HCT116 (cell line): ENCODE measurements around the gene TNFRSF21. TPM values are rescaled to one million over a fixed set of nuclear protein-coding genes. Genes with fewer than 3 reads are reported as not detected.

ENCODE experiments used
- ATAC-seq: fragments of 200-7000 bp; cut with Tn5 transposase; 2 replicates; pipeline ENCODE4 v1.9.1; 2020; ENCODE audit warnings: mild to moderate bottlenecking, moderate library complexity
- BruUV-seq: library from RNA; stranded (reverse); fragments of 400-500 nt; replicated peaks from 2 replicates; lab custom pipeline; 2021; lab: Mats Ljungman, UMichigan
- CTCF ChIA-PET: fragments of 300-600 bp; sonication (Branson Sonifier 250); formaldehyde crosslinking; loops from one replicate; lab custom pipeline; 2021; ENCODE audit warnings: antibody characterized with exemption; lab: Charles Lee
- POLR2A ChIA-PET: fragments of 300-600, 350-600 bp; sonication (Branson Sonifier 250); formaldehyde crosslinking; loops from one replicate; lab custom pipeline; 2021; ENCODE audit warnings: antibody characterized with exemption; lab: Charles Lee
- RAD21 ChIA-PET, 2 experiments: fragments of 300-600 bp; sonication (Branson Sonifier 250); formaldehyde crosslinking; loops; one replicate each; lab custom pipeline; 2023; ENCODE audit warnings: low total read pairs in 2 of 2; ENCODE audit not compliant: uncharacterized antibody in 2 of 2, unreplicated experiment in 2 of 2, low non-redundant PET in 1 of 2; lab: Charles Lee
- DNase-seq: peaks from one replicate; pipeline ENCODE4 v3.0.0-alpha.2; 2010; ENCODE audit warnings: low read depth, low spot score
- H2AFZ ChIP-seq: fragments of 200-600 bp; shearing (Covaris generic), sonication (generic); 2 replicates; pipeline ENCODE4 v1.6.1; 2017; ENCODE audit warnings: low read depth, mixed run types, mixed read lengths, antibody characterized with exemption, low read length; ENCODE audit not compliant: poor library complexity, severe bottlenecking
- H3K27ac ChIP-seq: 2 replicates; pipeline ENCODE4 v1.5.1; 2012; ENCODE audit warnings: low read depth, low read length
- H3K27me3 ChIP-seq: fragments of 200-600 bp; sonication (generic); 2 replicates; pipeline ENCODE4 v1.6.1; 2016; ENCODE audit warnings: mixed run types, low read length, mixed read lengths; ENCODE audit not compliant: insufficient read depth
- H3K36me3 ChIP-seq, 2 experiments: fragments of 200-500 bp in 1 of 2; fragments of 200-600 bp in 1 of 2; sonication (Bioruptor generic) in 1 of 2; sonication (generic) in 1 of 2; 2 replicates each; pipeline versions ENCODE4 v1.5.1 to v1.6.1; 2014 to 2016; ENCODE audit warnings: low read length in 2 of 2, inconsistent platforms in 1 of 2, mixed read lengths in 1 of 2, mixed run types in 1 of 2; ENCODE audit not compliant: insufficient read depth in 2 of 2, control insufficient read depth in 1 of 2
- H3K4me1 ChIP-seq, 2 experiments: fragments of 200-600 bp in 1 of 2; sonication (generic) in 1 of 2; 2 replicates each; pipeline versions ENCODE4 v1.5.1 to v1.6.1; 2012 to 2017; ENCODE audit warnings: low read length in 2 of 2, inconsistent platforms in 1 of 2, mild to moderate bottlenecking in 1 of 2, mixed read lengths in 1 of 2, mixed run types in 1 of 2, moderate library complexity in 1 of 2; ENCODE audit not compliant: insufficient read depth in 2 of 2, control insufficient read depth in 1 of 2
- H3K4me2 ChIP-seq: fragments of 200-600 bp; sonication (generic); 2 replicates; pipeline ENCODE4 v1.6.1; 2017; ENCODE audit warnings: mixed run types, low read length, mixed read lengths
- H3K4me3 ChIP-seq, 2 experiments: fragments of 200-600 bp in 1 of 2; sonication (generic) in 1 of 2; replicated peaks in 1 of 2; 2 replicates each; pipeline ENCODE4 v1.5.1; 2011 to 2016; ENCODE audit warnings: low read length in 2 of 2, control low read depth in 1 of 2, low read depth in 1 of 2, mild to moderate bottlenecking in 1 of 2, mixed read lengths in 1 of 2, mixed run types in 1 of 2
- H3K79me2 ChIP-seq: fragments of 200-600 bp; sonication (generic); 2 replicates; pipeline ENCODE4 v1.6.1; 2017; ENCODE audit warnings: mild to moderate bottlenecking, mixed run types, low read length, moderate library complexity, mixed read lengths; ENCODE audit not compliant: insufficient read depth
- H3K9ac ChIP-seq: fragments of 200-600 bp; sonication (generic); 2 replicates; pipeline ENCODE4 v1.6.1; 2016; ENCODE audit warnings: low read length, mixed read lengths
- H3K9me2 ChIP-seq: fragments of 200-600 bp; sonication (generic), shearing (Covaris generic); 2 replicates; pipeline ENCODE4 v1.6.1; 2017; ENCODE audit warnings: mixed run types, mild to moderate bottlenecking, moderate library complexity; ENCODE audit not compliant: insufficient read depth
- H3K9me3 ChIP-seq, 2 experiments: fragments of 200-500 bp in 1 of 2; fragments of 200-600 bp in 1 of 2; sonication (Bioruptor generic) in 1 of 2; sonication (generic) in 1 of 2; 2 replicates each; pipeline ENCODE4 v1.6.1; 2014 to 2017; ENCODE audit warnings: low read length in 2 of 2, mixed read lengths in 2 of 2, inconsistent platforms in 1 of 2, low read depth in 1 of 2, mild to moderate bottlenecking in 1 of 2, mixed run types in 1 of 2, moderate library complexity in 1 of 2; ENCODE audit not compliant: control insufficient read depth in 1 of 2, insufficient read depth in 1 of 2
- H4K20me1 ChIP-seq: fragments of 200-600 bp; sonication (generic), shearing (Covaris generic); 2 replicates; pipeline ENCODE4 v1.6.1; 2017; ENCODE audit warnings: mixed run types, mild to moderate bottlenecking, moderate library complexity; ENCODE audit not compliant: insufficient read depth
- CBX3 ChIP-seq: IDR thresholded peaks from 2 replicates; pipeline ENCODE4 v1.6.1; 2012; ENCODE audit warnings: low read depth
- CEBPB ChIP-seq: IDR thresholded peaks from 2 replicates; pipeline ENCODE4 v1.6.1; 2012; ENCODE audit warnings: low read depth
- EGR1 ChIP-seq: IDR thresholded peaks from 2 replicates; pipeline ENCODE4 v1.6.1; 2012; ENCODE audit warnings: low read depth
- ELF1 ChIP-seq: IDR thresholded peaks from 2 replicates; pipeline ENCODE4 v1.6.1; 2012; ENCODE audit warnings: low read depth, borderline replicate concordance
- EZH2 ChIP-seq: fragments of 200-600 bp; sonication (generic); IDR thresholded peaks from 2 replicates; pipeline ENCODE4 v1.6.1; 2017; ENCODE audit warnings: antibody characterized with exemption, mixed run types
- EZH2phosphoT487 ChIP-seq: fragments of 200-600 bp; IDR thresholded peaks from 2 replicates; pipeline ENCODE4 v1.6.1; 2018; ENCODE audit warnings: antibody characterized with exemption, borderline replicate concordance
- JUND ChIP-seq: IDR thresholded peaks from 2 replicates; pipeline ENCODE4 v1.6.1; 2012
- MAX ChIP-seq: IDR thresholded peaks from 2 replicates; pipeline ENCODE4 v1.6.1; 2012
- POLR2A ChIP-seq: IDR thresholded peaks from 2 replicates; pipeline ENCODE4 v1.7.0; 2011; ENCODE audit warnings: borderline replicate concordance; ENCODE audit not compliant: insufficient read depth, insufficient read length; ENCODE audit errors: extremely low read depth
- RAD21 ChIP-seq: IDR thresholded peaks from 2 replicates; pipeline ENCODE4 v1.6.1; 2012; ENCODE audit warnings: low read depth, mild to moderate bottlenecking
- SIN3A ChIP-seq: IDR thresholded peaks from 2 replicates; pipeline ENCODE4 v1.6.1; 2012; ENCODE audit warnings: low read depth
- SP1 ChIP-seq: IDR thresholded peaks from 2 replicates; pipeline ENCODE4 v1.6.1; 2012; ENCODE audit warnings: low read depth
- SRF ChIP-seq: IDR thresholded peaks from 2 replicates; pipeline ENCODE4 v1.6.1; 2012; ENCODE audit warnings: low read depth
- TCF7L2 ChIP-seq: IDR thresholded peaks from 2 replicates; pipeline ENCODE4 v1.7.0; 2011; ENCODE audit warnings: borderline replicate concordance, inconsistent platforms; ENCODE audit not compliant: insufficient read depth, insufficient read length; ENCODE audit errors: extremely low read depth
- YY1 ChIP-seq: IDR thresholded peaks from 2 replicates; pipeline ENCODE4 v1.6.1; 2011; ENCODE audit warnings: low read length, low read depth, moderate library complexity, mild to moderate bottlenecking; ENCODE audit not compliant: insufficient replicate concordance; ENCODE audit errors: extremely low read depth
- ZFX ChIP-seq: fragments of 450-650 bp; IDR thresholded peaks from 2 replicates; pipeline ENCODE4 v1.6.1; 2017
- ZNF274 ChIP-seq: fragments of 200-500 bp; sonication (Bioruptor generic); IDR thresholded peaks from 2 replicates; pipeline ENCODE4 v1.6.1; 2014; ENCODE audit warnings: mild to moderate bottlenecking, low read depth, low read length, inconsistent platforms
- intact Hi-C: fragments of 100-400 bp; cut with micrococcal nuclease; formaldehyde crosslinking; loops from 2 replicates; pipeline ENCODE4 v1.10.0; 2022
- total RNA-seq: library from RNA; stranded (reverse); gene quantifications from one replicate; pipeline ENCODE4 v1.2.1, GENCODE V29; 2021; ENCODE audit not compliant: unreplicated experiment
- TF ChIP-seq, protein P1 (sequence below): IDR thresholded peaks from 2 replicates; pipeline ENCODE4 v1.6.1; 2011; ENCODE audit warnings: mild to moderate bottlenecking, low read length, moderate library complexity; ENCODE audit not compliant: insufficient replicate concordance; ENCODE audit errors: extremely low read depth
- TF ChIP-seq, protein P2 (sequence below): IDR thresholded peaks from 2 replicates; pipeline ENCODE4 v1.6.1; 2012

The TNFRSF21 gene
- total RNA-seq, 1 experiment from 2014 or later = 48.3 TPM

GRCh38 chr6:47344022-47344421, 34.3 kb upstream of the TNFRSF21 start:
- Histone ChIP-seq H3K9me2 (no peaks in the 10 kb centered on the region), H4K20me1 (no peaks in the 10 kb centered on the region), H3K4me3 (no peak overlapping the region), H3K79me2 (no peaks in the 10 kb centered on the region), H3K4me1 (no peaks in the 10 kb centered on the region), H3K4me2 (no peak overlapping the region), H3K27me3 (no peaks in the 10 kb centered on the region), H3K9me3 (no peaks in the 10 kb centered on the region), H3K9ac (no peak overlapping the region), H3K36me3 (no peaks in the 10 kb centered on the region), H3K27ac (no peak overlapping the region), H2AFZ (no peak overlapping the region)
- RAD21 ChIA-PET = no interaction called here
- BruUV-seq = no TSS peak
- POLR2A ChIA-PET = no interaction called here
- CTCF ChIA-PET = no interaction called here
- intact Hi-C loops = no loop called here
- ATAC-seq (no peak), DNase-seq (no peak)
- TF ChIP-seq SIN3A (no peak), YY1 (no peak), CEBPB (no peak), EZH2phosphoT487 (no peak), ZNF274 (no peak)
- TF ChIP-seq, protein P1, sequence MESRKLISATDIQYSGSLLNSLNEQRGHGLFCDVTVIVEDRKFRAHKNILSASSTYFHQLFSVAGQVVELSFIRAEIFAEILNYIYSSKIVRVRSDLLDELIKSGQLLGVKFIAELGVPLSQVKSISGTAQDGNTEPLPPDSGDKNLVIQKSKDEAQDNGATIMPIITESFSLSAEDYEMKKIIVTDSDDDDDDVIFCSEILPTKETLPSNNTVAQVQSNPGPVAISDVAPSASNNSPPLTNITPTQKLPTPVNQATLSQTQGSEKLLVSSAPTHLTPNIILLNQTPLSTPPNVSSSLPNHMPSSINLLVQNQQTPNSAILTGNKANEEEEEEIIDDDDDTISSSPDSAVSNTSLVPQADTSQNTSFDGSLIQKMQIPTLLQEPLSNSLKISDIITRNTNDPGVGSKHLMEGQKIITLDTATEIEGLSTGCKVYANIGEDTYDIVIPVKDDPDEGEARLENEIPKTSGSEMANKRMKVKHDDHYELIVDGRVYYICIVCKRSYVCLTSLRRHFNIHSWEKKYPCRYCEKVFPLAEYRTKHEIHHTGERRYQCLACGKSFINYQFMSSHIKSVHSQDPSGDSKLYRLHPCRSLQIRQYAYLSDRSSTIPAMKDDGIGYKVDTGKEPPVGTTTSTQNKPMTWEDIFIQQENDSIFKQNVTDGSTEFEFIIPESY = no peak

DNA sequence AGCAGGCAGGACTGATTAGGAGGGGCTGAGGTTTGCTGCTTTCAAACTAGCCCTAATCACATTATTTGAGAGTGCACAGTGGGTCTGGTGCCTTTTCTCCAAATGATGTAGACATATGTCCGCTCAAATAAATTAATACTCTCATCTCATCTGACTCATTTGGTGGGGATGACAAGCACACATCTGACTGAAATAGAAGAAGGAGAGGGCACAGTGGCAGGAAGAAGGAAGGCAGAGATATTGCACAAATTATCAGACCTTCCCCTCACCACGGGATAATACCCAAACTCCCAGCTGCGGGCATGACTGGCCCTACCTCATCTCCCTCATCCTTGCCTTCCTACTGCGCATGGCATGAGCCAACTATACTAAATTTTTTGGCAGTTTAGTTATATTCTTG, 33.9 kb upstream of the TNFRSF21 start:
- ATAC-seq (no peak), DNase-seq (no peak)
- Histone ChIP-seq H2AFZ (no peak overlapping the region), H3K4me3 (no peak overlapping the region), H3K36me3 (no peaks in the 10 kb centered on the region), H3K27me3 (no peaks in the 10 kb centered on the region), H3K4me1 (no peaks in the 10 kb centered on the region), H3K9me2 (no peaks in the 10 kb centered on the region), H3K4me2 (no peak overlapping the region), H3K27ac (no peak overlapping the region), H4K20me1 (no peaks in the 10 kb centered on the region), H3K9me3 (no peaks in the 10 kb centered on the region), H3K9ac (no peak overlapping the region), H3K79me2 (no peaks in the 10 kb centered on the region)
- RAD21 ChIA-PET = no interaction called here
- intact Hi-C loops = no loop called here
- no peak for TF ChIP-seq YY1
- no peak for TF ChIP-seq MAX
- no peak for TF ChIP-seq ZNF274
- no peak for TF ChIP-seq CBX3
- no peak for TF ChIP-seq SIN3A
- TF ChIP-seq ELF1 = no peak
- no peak for TF ChIP-seq TCF7L2
- TF ChIP-seq RAD21 = no peak
- no peak for TF ChIP-seq POLR2A
- TF ChIP-seq SRF = no peak
- no peak for TF ChIP-seq SP1
- no peak for TF ChIP-seq EZH2
- TF ChIP-seq, protein P2, sequence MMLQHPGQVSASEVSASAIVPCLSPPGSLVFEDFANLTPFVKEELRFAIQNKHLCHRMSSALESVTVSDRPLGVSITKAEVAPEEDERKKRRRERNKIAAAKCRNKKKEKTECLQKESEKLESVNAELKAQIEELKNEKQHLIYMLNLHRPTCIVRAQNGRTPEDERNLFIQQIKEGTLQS = no peak
- no peak for TF ChIP-seq ZFX
- TF ChIP-seq EGR1 = no peak
- TF ChIP-seq JUND = no peak
- TF ChIP-seq CEBPB = no peak
- CTCF ChIA-PET = no interaction called here
- POLR2A ChIA-PET = no interaction called here
- BruUV-seq = no TSS peak
